ENCODE results near the gene DOCK3.
"Not testable (repeated sequence)": the region's sequence is repeated elsewhere in the genome, so short reads cannot be mapped to it uniquely, and the experiment has no call there.

Gene DOCK3

GRCh38 chr3:50675179-50676030 lies 678 bp downstream of the DOCK3 start:
- DNase-seq (ENCODE audit: low read depth in 2 of 2): no peak

GRCh38 chr3:50676031-50676705 lies 1.4 kb downstream of the DOCK3 start:
- DNase-seq (ENCODE audit: low read depth in 2 of 2): no peak

GRCh38 chr3:50687127-50687751 lies 12.5 kb downstream of the DOCK3 start:
- no peak for DNase-seq (ENCODE audit: low read depth in 2 of 2)

GRCh38 chr3:50687916-50688315 lies 13.2 kb downstream of the DOCK3 start:
- DNase-seq (ENCODE audit: low read depth in 2 of 2): no peak

- DNase-seq (ENCODE audit: low read depth in 2 of 2): not testable (repeated sequence)
These were observed 13.9 kb downstream of the DOCK3 start for GRCh38 chr3:50688602-50689001.

GRCh38 chr3:50689558-50689957 lies 14.8 kb downstream of the DOCK3 start:
- DNase-seq (ENCODE audit: low read depth in 2 of 2): no peak

- no peak for DNase-seq (ENCODE audit: low read depth in 2 of 2)
These were observed 20.3 kb downstream of the DOCK3 start for GRCh38 chr3:50695031-50695430.

GRCh38 chr3:50696276-50696675 lies 21.5 kb downstream of the DOCK3 start:
- no peak for DNase-seq (ENCODE audit: low read depth in 2 of 2)

GRCh38 chr3:50698269-50698668 lies 23.5 kb downstream of the DOCK3 start:
- DNase-seq (ENCODE audit: low read depth in 2 of 2): no peak

- no peak for DNase-seq (ENCODE audit: low read depth in 2 of 2)
These were observed 33.9 kb downstream of the DOCK3 start for GRCh38 chr3:50708620-50709019.

- no peak for DNase-seq (ENCODE audit: low read depth in 2 of 2)
These were observed 40.2 kb downstream of the DOCK3 start for GRCh38 chr3:50714946-50715345.

- no peak for DNase-seq (ENCODE audit: low read depth in 2 of 2)
These were observed 50.1 kb downstream of the DOCK3 start for GRCh38 chr3:50724831-50725230.

GRCh38 chr3:50734985-50735384 lies 60.3 kb downstream of the DOCK3 start:
- DNase-seq (ENCODE audit: low read depth in 2 of 2): no peak

GRCh38 chr3:50737193-50737905 lies 62.6 kb downstream of the DOCK3 start:
- no peak for DNase-seq (ENCODE audit: low read depth in 2 of 2)

GRCh38 chr3:50737906-50738598 lies 63.3 kb downstream of the DOCK3 start:
- no peak for DNase-seq (ENCODE audit: low read depth in 2 of 2)

GRCh38 chr3:50743643-50744042 lies 68.9 kb downstream of the DOCK3 start:
- no peak for DNase-seq (ENCODE audit: low read depth in 2 of 2)

- no peak for DNase-seq (ENCODE audit: low read depth in 2 of 2)
These were observed 75.1 kb downstream of the DOCK3 start for GRCh38 chr3:50749822-50750221.

- no peak for DNase-seq (ENCODE audit: low read depth in 2 of 2)
These were observed 84.3 kb downstream of the DOCK3 start for GRCh38 chr3:50759015-50759414.

- DNase-seq (ENCODE audit: low read depth in 2 of 2): no peak
These were observed 103.0 kb downstream of the DOCK3 start for GRCh38 chr3:50777680-50778079.

- not testable (repeated sequence) for DNase-seq (ENCODE audit: low read depth in 2 of 2)
These were observed 107.0 kb downstream of the DOCK3 start for GRCh38 chr3:50781766-50782165.

- no peak for DNase-seq (ENCODE audit: low read depth in 2 of 2)
These were observed 111.9 kb downstream of the DOCK3 start for GRCh38 chr3:50786631-50787030.
